ENCODE data around the gene PTGDS.

DNA sequence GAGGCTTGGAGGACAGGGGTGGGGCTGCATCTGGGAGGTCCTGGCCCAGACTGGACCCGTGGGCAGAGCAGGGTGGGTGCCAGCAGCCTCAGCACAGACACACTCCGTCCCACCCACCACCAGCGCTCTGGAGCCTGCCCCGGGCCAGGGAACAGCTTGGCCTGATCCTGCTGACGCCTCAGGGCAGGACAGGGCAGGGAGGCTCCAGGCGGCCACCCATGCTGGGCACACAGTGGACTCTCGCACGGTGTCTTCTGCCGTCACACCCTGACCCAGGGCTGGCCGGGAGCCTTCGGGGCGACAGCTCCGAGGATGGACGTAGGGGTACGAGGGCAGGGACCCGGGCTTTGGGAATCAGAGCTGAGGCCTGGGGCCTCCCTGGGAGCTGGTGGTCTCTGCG, 8.2 kb upstream of the PTGDS start:
- TF ChIP-seq, protein P1, sequence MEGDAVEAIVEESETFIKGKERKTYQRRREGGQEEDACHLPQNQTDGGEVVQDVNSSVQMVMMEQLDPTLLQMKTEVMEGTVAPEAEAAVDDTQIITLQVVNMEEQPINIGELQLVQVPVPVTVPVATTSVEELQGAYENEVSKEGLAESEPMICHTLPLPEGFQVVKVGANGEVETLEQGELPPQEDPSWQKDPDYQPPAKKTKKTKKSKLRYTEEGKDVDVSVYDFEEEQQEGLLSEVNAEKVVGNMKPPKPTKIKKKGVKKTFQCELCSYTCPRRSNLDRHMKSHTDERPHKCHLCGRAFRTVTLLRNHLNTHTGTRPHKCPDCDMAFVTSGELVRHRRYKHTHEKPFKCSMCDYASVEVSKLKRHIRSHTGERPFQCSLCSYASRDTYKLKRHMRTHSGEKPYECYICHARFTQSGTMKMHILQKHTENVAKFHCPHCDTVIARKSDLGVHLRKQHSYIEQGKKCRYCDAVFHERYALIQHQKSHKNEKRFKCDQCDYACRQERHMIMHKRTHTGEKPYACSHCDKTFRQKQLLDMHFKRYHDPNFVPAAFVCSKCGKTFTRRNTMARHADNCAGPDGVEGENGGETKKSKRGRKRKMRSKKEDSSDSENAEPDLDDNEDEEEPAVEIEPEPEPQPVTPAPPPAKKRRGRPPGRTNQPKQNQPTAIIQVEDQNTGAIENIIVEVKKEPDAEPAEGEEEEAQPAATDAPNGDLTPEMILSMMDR (IDR thresholded peaks at IDR 0.05; ENCODE audit: low read depth, low read length, missing input control), result no peak
- TF ChIP-seq RAD21 (IDR thresholded peaks at IDR 0.05), result no peak
